Measurements from ENCODE around the gene VSNL1.
A peak's percentile ranks its signal among the peaks of the same experiment; 100 is the strongest.

Gene VSNL1

DNA sequence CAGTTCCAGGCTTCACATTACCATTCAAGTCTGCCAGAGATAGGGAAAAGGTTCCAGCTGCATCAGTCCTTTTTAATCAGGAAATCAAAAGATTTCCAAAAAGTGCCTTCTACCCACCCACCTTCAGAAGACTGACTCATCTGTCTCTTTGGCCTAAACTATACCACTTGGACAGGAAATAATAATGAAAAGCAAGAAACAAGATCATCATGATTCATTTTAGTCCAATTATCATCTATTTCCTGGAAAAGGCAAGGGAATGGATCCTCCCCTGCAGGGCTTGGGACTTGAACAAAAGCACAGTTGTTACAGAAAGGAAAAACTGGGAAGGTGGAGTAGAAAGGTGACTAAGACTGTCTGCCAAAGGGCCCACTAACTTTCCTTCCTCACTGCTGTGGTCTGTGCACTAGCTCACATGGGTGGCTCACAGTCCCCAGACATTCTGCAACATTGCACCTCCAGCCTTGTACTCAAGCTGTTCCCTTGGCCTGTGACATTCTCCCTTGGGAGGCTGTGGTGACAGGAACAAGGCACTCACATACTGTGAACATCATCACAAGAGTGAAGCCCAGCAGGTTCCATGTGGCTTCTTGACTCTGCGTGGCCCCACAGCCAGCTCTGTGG is 75.3 kb downstream of the VSNL1 start:
- no peak for DNase-seq

DNA sequence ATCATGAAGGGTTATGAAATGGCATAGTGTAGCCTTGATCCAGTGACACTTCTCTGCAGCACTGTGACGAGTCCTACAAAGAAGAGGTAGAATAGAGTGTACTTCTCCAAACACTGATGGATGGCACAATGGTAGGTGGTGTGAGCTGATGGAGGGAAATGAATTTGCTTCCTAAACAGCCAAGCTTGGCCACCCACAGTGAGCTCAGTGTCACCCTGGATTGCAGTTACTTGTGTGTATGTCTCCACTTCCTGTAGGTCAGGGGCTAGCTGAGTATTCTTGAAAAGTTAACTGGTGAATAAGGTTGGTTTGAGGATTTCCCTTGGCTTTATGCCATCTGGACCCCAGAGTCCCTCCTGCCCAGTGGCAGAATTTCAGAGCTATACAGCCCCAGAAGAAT is 75.9 kb downstream of the VSNL1 start:
- DNase-seq, result no peak

GRCh38 chr2:17617516-17617915 is 77.0 kb downstream of the VSNL1 start:
- no peak for DNase-seq

DNA sequence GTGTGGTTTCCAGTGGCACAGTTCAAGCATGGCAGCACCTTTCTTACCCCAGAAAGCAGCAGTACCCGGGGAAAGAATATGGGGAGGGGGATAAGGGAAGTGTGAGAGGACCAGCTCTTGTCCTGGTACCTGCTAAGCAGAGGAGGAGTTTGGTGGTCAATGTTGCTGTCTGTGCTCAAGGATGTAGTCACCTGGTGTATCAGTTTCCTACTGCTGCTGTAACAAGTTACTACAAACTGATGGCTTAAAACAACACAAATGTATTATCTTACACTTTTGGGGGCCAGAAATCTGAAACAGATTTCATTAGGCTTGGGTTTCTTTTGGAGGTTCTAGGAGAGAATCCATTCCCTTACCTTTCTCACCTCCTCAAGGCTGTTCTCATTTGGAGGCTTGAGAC is 77.5 kb downstream of the VSNL1 start:
- DNase-seq, result no peak

DNA sequence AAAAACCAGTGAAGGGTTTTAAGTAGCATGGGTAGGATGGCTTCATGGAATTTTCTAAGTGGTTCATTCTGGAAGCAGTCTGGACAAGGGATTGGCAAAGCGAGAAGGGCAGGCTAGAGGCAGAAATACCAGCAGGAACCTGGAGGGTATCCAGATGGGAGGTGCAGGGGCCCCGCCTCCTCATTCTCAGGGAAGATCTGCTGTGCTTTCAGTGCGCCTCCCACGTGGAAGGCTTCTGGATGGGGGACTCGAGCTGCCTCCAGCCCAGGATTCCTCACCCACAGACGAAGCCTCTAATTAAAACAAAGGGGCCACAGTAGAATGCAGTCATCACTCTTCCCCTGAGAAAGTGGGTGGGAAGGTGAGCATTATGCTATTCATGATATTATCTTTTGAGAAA is 79.8 kb downstream of the VSNL1 start:
- no peak for DNase-seq

GRCh38 chr2:17620841-17621240 is 80.3 kb downstream of the VSNL1 start:
- no peak for DNase-seq

GRCh38 chr2:17621781-17622180 is 81.3 kb downstream of the VSNL1 start:
- DNase-seq, result no peak

- DNase-seq, result no peak
These were observed 85.0 kb downstream of the VSNL1 start for GRCh38 chr2:17625446-17625845.

DNA sequence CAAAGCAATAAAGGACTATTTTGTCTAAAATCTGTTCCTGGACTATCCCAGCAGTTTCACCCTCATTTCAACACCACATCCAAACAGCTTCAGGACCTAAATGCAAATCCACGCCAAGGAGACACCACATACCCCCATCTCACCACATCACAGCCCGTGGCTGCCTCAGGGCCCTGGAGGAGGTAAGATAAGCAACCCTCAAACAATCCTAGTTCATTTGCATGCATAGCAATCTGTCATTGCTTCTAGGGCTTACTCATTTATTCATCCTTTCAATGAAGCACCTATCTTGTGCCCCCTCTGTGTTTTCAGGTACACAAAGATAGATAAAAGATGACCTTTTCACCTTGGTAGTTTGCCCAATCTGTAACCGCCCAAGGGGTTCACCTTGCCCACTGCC is 86.5 kb downstream of the VSNL1 start:
- peak; percentile 80 to 84 for DNase-seq

DNA sequence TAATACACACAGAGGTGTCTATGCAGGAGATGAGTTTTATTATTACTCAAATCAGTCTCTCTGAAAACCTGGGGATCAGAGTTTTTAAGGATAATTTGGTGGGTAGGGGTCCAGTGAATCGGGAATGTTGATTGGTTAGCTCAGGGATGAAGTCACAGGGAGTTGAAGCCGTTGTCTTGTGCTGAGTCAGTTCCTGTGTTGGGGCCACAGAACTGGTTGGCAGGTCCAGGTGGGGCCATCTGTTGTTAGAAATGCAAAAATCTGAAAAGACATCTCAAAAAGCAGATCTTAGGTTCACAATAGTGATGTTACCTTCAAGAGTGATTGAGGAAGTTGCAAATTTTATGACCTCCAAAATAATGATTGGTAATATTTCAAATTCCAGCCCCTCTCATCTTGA is 86.9 kb downstream of the VSNL1 start:
- DNase-seq, result no peak

GRCh38 chr2:17628349-17629261 is 88.1 kb downstream of the VSNL1 start:
- DNase-seq, result peak in 1 of 2 experiments; percentile 55

DNA sequence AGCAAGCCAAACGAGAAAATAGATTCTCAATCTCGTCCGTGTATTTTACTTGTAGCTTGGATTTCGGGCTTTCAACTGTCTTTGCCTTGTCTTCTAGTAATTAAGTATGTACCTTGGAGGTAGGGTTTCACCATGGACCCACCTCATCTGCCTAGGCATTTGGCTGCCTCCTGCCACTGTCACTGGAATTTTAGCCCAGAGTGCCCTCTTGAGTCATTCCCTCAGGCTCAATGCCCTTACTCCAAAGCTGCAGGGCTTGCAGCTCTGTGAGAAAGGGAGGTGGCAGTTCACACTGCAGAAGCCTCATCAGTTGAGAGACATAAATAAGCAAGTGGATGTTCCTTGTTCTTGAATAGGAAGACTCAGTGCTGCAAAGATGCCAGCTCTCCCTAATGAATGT is 89.6 kb downstream of the VSNL1 start:
- DNase-seq, result no peak

DNA sequence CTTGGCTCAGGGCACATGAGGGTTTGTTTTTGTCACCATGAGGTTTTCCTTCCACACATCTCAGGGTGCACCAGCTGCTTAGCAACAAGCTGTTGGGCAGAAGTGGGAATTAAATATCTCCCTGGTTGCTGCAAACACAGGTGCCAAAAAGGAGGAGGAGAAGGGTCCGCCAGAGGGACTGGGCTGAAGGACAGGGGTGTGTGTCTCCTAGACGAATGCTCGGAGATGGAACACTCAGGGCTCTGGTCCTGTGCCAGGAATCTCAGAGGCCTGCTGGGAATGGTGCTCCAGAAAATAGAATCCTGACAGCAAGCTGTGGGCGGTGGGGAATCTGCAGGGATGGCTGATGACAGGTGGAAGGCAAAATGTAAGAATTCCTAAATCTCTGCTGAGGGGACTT is 94.5 kb downstream of the VSNL1 start:
- no peak for DNase-seq

DNA sequence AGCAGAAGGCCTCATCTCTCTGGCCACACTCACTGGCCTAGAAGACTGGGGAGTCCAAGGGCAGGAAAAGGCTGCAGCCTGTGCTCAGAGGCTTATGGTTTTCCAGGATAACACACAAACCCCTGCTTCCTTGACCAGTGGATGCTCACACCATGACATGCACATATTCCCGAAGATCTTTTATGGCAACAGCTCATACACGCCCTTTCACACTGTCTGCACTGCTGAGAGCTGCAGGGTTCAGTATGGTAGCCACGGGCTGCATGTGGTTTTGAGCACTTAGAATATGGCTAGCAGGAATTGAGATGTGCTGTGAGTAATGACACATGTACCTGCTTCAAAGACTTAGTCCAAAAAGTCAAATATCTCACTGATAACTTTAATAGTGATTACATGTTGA is 95.8 kb downstream of the VSNL1 start:
- DNase-seq, result no peak

GRCh38 chr2:17637131-17637906 is 96.8 kb downstream of the VSNL1 start:
- peak; percentile 91 to 94 for DNase-seq

- no peak for DNase-seq
These were observed 97.8 kb downstream of the VSNL1 start for GRCh38 chr2:17638196-17638743.

DNA sequence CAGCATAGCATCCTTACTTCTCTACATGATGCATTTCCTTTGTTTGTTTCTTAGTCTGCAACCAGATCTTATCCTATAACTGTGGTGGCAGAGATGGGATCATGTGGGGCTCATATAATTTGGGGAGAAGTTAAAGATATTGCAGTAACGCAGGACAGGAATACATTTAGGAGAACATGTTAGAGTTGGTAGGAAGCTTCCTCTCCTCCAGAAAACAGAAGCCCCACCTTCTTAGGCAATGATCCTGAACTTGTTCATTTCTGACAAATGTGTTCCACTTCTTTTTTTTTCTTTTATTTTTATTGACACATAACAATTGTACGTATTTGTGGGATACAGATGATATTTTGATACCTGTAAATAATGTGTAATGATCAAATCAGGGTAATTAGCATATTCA is 99.9 kb downstream of the VSNL1 start:
- DNase-seq, result no peak

GRCh38 chr2:17643031-17643615 is 102.6 kb downstream of the VSNL1 start:
- DNase-seq, result no peak

GRCh38 chr2:17644997-17645720 is 104.7 kb downstream of the VSNL1 start:
- peak in 1 of 2 experiments; percentile 40 for DNase-seq

GRCh38 chr2:17646081-17646554 is 105.6 kb downstream of the VSNL1 start:
- DNase-seq, result peak; percentile 63 to 80

DNA sequence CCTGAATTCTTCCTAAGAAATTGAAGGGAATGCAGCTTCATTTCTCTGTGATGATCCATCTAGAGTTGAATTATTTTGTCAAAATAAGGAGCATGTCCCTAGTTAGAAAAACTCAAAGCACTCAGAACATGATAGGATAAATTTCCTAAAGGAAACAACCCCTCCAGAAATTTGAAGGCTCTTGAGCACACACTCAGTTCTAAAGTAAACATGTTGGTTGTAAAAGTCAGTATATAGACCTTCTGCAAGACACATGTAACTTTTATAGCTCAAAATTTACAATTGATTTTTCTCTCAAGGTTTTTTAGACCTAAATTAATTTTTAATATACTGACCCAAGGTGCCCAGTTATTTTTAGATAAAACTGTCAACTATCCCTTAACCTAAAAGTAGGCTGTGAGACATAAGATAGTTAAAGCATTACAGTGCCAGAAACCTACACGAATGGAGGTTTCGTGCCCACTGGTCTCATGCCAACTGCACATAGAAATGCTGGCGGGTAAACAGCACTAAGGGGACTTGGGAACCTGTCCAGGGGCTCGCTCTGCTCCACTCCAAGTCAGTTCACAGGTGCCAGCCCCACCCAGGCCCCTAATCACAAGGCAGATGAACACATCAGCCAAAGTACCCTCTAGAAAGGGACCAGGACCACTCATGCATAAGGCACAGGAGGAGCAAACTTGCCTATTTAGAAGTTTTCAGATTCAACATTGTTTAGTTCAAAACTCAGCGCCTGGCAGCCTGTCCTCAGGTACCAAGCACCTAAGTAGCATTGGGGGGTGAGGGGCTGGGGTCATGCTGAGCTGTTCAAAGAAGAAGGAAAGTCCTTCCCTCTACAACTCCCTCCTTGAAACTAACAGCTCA is 106.6 kb downstream of the VSNL1 start:
- no peak for DNase-seq

Data from NCI-H526 (cell line).